DMS 273 (cell line): ENCODE measurements around the gene TLR9.
A peak's percentile ranks its signal among the peaks of the same experiment; 100 is the strongest.

Source experiments
- DNase-seq: peaks from one replicate; lab custom pipeline; 2025; ENCODE audit not compliant: unreplicated experiment; lab: John Stamatoyannopoulos, UW

The TLR9 gene

DNA sequence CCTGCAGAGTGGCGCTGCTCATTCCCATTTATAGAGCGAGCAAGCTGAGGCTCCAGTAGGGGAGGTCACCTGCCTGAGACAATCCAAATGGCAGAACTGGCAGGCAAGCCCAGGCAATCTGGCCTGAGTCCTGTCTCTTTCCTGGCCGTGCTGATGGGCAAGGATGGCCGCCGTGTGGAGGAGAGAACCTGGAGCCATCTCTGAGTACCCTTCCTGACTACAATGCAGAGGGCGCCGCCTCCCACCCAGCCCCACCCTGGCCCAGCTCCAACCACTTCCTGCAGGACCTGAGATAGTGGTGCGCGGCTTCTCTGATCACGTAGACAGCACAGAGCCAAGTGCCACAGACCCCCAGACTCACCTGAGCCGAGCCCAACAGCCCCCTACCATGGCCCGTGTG, 7.0 kb downstream of the TLR9 start:
- DNase-seq, result no peak

DNA sequence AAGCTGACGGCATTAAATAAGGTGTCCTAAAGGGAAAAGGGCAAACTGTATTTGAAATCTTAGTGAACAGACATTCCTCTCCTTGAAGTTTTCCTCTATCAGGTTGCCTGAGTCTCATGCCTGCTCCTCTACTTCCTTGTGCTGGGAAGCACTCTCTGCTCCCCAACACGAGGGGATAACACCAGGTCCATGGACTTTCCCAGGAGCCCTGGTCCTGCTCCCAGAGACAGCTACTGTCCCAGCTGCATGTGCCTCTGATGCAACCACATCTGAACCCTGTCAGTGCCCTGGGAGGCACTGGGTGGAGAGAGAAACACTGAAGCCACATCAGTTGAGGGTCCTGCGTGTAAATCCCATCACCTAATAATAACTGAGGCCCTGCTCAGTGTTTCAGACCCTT, 7.4 kb downstream of the TLR9 start:
- no peak for DNase-seq

DNA sequence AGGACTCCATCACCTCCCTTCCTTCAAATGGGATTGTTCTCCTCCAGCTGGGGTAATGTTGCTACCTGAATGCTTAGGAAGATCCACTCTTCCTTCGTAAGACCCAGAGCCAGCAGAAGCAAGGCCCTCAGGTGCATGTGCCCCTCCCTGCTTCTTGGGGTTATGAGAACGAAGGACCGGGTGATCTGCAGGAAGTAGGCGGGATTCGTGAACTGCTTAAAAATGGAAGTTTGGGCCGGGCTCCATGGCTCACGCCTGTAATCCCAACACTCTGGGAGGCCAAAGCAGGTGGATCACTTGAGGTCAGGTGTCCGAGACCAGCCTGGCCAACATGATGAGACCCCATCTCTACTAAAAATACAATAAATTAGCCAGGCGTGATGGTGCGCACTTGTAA, 8.0 kb downstream of the TLR9 start:
- DNase-seq, result no peak

DNA sequence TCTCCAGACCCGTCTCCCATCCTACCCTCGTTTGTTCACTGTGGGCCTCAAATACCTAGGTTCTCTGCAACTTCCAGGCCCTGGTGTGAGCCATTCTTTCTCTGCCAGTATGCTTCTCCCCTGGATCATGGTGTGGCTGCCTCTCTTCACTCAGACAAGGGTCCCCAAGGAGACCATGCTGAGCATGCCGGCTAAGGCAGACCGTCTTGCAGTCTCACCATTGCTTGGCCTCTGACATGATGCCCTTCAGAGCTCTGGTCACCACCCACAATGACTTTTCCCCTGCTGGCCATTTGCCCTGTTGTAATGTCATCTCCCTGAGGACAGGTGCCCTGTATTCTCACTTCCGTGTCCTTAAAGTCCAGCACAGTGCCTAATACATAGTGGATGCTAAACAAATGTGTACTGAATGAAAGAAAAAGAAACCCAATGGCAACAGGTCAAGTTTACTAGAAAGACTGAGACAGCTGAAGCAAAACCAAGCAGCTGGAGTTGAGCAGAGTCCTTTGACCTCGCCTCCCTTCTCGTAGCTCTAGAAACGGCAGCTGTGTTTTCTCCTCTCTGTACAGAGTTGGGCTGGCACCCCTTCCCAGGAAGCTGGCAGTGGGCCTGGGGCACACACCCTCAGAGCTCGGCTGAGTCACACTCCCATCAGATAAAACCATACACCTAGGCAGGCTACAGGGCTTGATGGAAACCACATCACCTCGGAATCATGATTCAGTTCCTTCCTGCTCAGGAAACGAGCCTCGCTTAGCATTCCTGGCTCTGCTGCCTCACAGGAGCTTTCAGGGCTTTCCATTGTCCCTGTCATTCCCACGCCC, 8.6 kb downstream of the TLR9 start:
- DNase-seq, result peak; percentile 58

DNA sequence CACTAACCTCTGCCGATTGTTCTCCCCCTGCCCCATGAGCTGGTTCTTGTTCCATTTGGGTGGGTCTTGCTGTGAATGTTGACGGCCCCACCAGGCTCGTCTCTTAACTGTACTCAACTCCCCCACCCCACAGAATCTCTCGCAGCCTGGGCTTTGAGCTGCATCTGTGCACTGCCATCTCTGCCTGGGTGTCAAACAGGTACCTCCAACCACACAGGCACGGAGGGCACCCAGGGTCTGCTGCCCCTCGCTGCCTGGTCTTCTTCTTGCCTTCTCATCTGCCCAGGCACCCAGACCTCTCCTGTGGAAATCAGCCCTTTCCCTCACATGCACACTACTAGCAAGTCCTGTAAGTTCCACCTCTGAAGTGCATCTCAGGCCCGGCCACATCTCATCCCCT, 10.1 kb downstream of the TLR9 start:
- no peak for DNase-seq

DNA sequence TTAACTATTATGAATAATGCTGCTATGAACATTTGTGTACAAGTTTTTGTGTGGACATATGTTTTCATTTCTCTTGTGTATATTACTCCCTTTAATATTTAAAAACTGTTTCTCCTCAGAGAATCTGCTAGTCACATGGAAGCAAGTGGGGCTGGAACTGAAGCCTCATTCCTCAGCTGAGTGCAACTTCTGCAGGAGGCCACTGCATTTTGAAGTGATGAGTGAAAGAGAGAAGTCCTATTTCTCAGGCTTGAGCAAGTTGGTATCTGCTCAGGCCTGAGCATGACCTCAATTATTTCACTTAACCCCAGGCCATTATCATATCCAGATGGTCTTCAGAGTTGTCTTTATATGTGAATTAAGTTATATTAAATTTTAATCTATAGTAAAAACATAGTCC, 11.5 kb downstream of the TLR9 start:
- DNase-seq, result no peak

DNA sequence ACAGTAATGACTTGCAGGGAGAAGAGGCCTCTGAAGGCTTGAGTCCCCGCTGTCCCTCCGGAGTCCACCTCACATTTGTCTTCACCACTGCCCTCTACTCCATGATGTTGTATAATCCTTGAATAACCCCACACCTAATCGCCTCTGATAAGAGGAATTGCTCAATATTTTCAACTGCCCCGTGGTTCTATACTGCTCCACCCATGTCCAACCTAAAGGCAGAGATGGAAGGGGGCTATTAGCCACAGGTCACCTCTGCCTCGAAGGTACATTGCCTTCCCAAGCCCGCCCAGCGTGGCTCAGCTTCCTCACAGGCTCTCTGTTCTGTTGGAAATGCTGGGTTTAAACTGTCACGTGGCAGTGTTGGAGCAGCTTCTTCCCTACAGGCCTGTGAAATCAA, 12.4 kb downstream of the TLR9 start:
- DNase-seq, result no peak

DNA sequence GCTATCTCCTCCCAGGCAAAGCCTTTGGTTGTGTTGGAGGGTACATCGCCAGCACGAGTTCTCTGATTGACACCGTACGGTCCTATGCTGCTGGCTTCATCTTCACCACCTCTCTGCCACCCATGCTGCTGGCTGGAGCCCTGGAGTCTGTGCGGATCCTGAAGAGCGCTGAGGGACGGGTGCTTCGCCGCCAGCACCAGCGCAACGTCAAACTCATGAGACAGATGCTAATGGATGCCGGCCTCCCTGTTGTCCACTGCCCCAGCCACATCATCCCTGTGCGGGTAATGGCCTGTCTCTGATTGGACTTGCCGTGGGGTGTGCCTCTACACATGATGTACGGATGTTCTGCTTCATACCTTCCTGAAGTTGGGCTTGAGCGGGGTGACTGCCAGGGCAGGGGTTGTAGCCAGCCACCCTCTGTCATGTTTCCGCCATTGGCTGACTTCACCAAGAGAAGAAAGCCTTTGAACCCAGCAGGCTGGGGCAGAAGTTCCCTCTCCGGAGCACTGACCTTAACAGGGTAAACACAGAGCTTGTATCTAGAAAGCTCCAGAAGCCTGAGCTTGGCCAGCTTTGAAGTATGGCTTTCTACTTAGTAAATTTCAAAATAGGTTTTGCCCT, 14.1 kb downstream of the TLR9 start:
- no peak for DNase-seq

DNA sequence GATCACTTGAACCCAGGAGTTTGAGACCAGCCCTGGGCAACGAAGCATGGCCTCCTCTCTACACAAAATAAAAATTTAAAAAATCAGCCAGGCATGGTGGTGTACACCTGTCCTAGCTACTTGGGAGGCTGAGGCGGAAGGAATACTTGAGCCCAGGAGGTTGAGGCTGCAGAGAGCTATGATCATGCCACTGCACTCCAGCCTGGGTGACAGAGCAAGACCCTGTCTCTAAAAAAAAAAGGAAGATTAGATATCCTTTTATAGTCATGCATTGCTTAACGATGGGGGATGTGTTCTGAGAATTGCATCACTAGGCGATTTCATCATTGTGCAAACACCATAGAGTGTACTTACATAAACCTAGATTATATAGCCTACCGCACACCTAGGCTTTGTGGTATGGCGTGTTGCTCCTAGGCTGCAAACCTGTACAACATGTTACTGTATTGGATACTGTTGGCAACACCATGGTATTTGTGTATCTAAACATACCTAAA, 14.8 kb downstream of the TLR9 start:
- DNase-seq, result no peak

DNA sequence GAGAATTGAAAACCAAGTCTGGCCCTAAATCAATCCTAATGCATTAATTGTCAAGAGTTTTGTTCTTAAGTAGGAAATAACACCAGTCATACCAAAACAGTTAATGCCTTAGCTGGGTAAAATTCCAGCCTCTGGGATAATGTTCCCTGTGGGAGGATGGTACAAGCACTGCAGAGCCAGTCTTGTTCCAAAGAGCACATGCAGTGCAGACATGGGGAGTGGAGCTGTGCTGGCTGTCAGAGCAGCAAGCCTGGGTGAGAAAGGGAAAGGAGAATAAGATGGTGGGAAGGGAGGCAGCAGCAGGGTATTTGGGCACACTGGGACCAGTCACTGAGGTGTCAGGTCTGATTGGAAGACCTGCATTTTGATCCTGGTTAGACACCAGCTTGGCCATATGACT, 15.4 kb downstream of the TLR9 start:
- DNase-seq, result no peak

DNA sequence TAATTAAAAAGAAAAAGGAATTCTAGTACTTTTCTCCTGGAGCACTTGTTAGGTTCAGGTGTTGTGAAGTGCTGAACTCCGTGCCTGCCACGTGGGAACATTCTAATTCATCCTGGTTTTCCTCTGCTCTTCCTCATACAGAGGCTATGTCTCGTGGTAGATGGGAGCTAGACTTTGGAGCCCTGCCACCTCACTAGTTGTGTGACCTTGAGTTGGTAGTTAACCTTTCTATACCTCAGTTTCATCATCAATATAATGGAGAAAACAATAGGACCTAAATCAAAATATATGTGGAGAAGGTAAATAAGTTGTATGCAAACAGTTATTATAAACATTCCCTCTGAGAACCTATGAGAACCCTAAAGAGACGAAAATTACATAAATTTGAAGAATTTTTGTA, 16.9 kb downstream of the TLR9 start:
- no peak for DNase-seq

DNA sequence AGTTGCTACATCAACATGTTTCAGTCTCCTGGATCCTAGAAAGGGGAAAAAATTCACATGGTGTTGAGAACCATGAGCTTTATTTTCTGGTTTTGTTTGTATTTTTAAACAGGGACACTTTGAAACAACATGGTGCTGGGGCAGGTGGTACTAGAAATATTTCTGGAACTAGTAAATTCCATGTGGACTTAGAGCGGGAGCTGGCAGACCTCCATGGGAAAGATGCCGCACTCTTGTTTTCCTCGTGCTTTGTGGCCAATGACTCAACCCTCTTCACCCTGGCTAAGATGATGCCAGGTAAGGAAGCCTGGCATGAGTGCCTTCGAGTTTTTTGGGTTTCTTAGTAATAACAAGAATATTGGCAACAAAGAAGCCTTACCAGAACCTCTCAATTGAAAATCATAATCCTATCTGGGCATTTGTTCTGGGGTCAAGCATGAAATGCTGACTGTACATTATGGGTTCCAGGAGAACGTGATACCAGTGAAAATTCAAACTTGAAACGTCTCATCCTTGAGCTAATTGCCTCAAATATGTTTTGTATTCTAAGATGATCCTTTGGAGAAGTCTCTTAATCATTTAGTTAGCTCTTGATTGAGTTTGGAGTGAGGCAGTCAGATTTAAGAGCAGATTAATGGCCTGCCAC, 19.6 kb downstream of the TLR9 start:
- DNase-seq, result no peak

DNA sequence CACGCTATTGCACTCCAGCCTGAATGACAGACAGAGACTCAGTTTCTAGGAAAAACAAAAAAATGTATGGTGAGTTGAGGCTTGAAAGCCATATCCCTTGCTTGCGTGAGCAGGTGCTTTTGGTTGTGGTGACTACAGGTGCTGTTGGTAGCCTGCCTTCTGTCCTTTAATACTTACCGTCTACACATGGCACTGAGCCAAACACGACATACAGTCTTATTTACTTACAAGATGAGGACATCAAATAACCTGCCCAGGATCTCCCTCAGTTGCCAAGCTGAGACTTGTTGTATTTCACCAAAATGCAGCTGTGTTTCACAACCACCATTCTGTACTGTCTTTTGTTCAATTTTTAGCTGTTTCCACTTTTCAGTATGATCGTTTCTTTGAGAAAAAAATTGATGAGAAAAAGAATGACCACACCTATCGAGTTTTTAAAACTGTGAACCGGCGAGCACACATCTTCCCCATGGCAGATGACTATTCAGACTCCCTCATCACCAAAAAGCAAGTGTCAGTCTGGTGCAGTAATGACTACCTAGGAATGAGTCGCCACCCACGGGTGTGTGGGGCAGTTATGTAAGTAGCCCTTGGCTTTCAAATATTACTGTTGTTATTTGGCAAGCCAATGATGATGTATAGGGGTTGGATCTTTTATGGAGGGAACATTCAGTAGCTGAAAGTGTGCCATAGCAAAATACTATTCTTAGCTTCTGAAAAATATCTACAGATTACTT, 20.9 kb downstream of the TLR9 start:
- peak; percentile 24 for DNase-seq

DNA sequence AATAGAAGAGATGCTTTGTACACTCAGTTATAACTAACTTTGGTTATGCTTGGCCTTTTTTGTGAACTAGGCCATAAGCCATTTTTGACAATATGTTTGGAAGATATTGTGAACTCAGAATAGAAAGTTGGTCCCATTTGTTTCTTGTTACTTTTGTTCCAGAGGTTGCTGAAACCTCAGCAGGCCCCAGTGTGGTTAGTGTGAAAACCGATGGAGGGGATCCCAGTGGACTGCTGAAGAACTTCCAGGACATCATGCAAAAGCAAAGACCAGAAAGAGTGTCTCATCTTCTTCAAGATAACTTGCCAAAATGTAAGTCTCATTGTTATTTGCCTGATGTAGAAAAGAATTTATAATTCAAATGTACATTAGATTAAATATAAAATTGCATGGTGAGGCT, 21.7 kb downstream of the TLR9 start:
- no peak for DNase-seq

DNA sequence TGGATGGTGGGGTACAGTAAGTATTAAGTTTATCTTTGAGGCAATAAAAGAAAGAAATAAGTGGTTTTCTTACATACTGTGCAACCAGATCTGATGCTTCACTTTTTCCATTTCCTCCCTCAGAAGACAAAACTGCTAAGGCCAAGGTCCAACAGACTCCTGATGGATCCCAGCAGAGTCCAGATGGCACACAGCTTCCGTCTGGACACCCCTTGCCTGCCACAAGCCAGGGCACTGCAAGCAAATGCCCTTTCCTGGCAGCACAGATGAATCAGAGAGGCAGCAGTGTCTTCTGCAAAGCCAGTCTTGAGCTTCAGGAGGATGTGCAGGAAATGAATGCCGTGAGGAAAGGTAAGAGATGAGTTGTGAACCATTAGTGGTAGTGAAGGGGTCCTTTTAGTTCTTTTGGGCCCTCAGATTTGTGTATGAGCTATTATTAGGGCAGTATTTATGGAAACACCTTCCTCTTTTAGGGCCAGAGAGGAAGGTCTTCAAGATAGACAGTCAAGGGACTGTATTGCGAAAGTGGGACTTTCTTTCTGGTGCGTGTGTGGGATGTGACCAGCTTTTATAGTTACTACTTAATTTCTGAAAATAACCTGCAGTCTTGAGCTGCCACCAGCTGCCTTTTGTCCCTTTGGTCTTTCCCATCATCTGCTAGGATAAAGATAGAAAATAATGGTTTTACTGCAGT, 22.9 kb downstream of the TLR9 start:
- DNase-seq, result no peak

DNA sequence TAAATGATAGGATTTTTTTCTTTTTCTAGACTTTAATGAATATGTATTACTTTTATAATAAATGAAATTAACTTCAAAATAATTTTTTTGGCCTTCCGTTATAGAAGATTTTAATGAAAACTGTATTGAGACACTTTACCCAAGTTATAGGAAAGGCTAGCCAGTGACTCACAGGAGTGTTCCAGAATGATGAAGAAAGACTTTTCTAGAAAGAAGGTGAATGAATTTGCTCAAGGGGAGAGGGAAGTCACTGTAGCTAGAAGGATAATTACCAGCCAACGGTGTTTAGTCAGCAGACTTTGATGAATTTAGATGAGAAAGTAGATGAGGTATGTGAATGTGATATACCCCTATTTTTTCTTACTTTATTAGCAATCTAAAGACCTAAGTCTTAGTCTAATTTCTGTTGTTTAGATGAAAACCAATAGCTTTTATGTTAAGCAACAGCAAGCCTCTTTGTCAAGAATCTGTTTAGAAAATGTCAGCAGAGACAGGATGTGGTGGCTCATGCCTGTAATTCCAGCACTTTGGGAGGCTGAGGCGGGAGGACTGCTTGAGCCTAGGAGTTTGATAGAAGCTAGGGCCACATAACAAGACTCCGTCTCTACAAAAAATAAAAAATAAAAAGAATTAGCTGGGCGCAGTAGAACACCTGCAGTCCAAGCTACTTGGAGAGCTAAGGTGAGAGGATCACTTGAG, 24.3 kb downstream of the TLR9 start:
- no peak for DNase-seq

DNA sequence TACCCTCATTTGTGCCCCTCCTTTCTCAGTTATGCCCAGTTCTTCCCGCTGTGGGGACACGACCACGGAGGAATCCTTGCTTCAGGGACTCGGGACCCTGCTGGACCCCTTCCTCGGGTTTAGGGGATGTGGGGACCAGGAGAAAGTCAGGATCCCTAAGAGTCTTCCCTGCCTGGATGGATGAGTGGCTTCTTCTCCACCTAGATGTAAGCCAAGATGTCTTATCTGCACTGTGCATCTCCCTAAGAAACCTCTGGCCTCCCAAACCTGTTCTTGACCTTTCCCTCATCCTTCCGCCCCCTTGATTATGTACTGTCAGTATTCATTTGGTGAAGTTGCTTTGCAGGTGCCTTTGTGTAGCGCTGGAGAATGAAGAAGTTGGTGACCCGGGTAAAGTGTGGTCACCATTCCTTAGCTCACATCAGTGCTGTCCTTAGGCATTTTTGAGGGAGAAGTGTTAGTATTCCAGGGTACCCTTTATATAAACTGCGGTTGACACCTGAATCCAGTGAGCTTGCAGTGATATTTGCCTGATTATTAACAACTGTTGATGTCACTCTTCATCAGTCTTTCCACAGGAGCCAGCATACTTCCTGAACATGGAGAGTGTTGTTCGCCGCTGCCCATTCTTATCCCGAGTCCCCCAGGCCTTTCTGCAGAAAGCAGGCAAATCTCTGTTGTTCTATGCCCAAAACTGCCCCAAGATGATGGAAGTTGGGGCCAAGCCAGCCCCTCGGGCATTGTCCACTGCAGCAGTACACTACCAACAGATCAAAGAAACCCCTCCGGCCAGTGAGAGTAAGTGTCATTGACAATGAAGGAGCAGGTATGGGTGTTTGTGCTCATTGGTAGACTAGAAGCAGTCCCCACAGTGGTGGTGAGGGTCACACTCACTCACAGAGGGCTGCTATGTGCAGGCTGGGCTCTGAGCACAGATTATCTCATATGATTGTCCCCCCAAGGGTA, 26.5 kb downstream of the TLR9 start:
- no peak for DNase-seq

DNA sequence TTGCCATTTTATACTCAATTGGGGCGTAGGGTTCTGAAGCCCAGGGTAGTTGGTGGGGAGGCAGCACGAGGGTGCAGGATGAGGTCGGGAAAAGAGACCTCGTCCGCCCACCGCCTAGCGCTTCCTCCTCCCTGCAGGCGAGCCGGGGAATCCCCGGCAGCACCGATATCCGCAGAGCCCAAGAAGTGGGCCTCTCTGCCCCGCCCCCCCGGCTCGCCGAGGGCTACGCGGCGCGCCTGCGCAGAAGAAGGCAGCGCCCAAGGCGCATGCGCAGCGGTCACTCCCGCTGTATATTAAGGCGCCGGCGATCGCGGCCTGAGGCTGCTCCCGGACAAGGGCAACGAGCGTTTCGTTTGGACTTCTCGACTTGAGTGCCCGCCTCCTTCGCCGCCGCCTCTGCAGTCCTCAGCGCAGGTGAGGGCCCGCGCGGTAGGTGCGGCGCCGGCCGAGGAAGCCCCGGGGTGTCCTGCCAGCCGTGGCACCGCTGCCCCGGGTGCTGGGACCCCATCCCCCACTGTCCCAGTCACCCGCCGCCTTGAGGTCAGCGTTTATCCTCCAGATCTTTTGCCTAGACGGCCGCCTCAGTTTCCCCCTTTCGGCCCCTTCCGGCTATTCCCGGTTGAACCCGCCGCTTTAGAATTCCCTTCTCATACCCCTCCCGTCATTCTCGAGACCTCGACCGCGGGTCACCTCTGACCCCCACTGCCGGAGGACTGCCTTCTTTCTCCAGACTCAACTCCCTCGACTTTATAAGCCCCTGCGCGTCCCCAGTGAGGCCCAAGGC, 27.4 kb downstream of the TLR9 start, which contains the start of gene ALAS1:
ALAS1 (plus strand) TSS at position 319 of the 784 bp plus-strand sequence. CDS start 1,082 bp downstream, outside the sequence.
- peak; percentile 94 for DNase-seq
